Right ventricle myocardium inferior (tissue), 1 donor: ENCODE measurements around the gene AKAP13. TPM values are rescaled to one million over a fixed set of nuclear protein-coding genes. Genes with fewer than 3 reads are reported as not detected.

Experiments
- ATAC-seq: fragments of 200-7000 bp; cut with Tn5 transposase; one replicate; pipeline ENCODE4 v1.9.1; 2020; ENCODE audit warnings: mild to moderate bottlenecking, moderate library complexity
- DNase-seq: peaks from one replicate; pipeline ENCODE4 v3.0.0; 2021; ENCODE audit errors: missing footprints
- intact Hi-C: fragments of 100-400 bp; cut with DNase I; formaldehyde crosslinking; loops from one replicate; pipeline ENCODE4 v1.11.0; 2022
- total RNA-seq: library from RNA; stranded (reverse); fragmentation: NEBNext Ultra II Directional; extraction: Animal tissue kit (Norgen Biotek cat#: 25700); gene quantifications from one replicate; pipeline ENCODE4 v1.2.1, GENCODE V29; 2021
- donor health status: DM: no; HTN: yes; CAD: no; lungs with severe emphysema.

The AKAP13 gene
- total RNA-seq, 1 donor from 2014 or later: 292 TPM

DNA sequence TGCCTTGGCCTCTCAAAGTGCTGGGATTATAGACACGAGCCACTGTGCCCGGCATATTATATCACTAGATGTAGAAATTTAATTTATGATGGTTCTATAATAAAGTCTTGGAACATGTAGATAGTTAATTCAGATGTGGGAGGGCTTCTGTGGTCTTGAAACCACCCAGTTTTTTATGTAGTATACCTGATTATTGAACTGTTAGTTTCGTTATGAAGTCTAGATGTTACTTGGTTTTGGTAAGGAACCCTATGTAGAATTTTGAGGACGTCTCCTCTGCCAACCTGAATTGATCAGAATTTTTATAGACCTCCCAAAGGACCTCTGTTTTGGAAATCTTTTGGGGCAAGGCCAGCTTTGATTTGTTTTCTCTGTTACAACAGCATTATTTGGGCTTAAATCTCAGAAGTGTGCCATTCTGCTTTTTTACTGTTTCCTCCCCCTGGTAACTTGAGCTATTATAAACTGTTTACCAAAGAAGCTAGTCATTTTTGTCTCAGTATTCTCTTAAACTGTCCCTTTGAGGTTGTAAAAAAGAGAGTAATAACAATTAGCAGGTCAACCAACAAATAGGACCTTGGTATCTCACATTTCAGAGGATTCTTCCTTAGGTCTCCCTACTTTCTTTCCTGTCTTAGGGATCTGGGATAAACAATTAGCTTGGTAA, 20.8 kb downstream of the AKAP13 start:
- DNase-seq: no peak
- intact Hi-C loops: loop anchor here (5.0 kb wide), 1 partner anchor 41 kb away; no protein-coding TSS in a partner anchor

GRCh38 chr15:85402195-85402881, 21.9 kb downstream of the AKAP13 start:
- DNase-seq (no peak), ATAC-seq (peak; percentile 37)
- intact Hi-C loops: loop anchor here (5.0 kb wide), 1 partner anchor 40 kb away; no protein-coding TSS in a partner anchor

More for the DNA sequence above, 20.8 kb downstream of the AKAP13 start:
- no peak for ATAC-seq

DNA sequence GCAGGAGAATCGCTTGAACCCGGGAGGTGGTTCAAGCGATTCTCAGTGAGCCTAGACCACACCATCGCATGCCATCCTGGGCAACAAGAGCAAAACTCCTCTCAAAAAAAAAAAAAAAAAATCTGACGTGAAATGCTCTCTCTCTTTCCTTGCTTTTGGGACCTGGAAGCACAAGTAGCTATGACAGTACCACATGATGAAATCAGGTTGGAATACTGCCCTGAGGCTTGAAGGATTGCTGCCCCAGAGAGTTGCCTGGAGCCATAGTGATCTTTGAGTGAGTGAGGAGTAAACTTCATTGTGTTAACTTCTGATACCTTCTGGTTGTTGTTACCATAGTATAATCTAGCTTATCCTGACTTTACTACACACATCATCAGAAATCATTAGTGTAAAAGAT, 23.3 kb downstream of the AKAP13 start:
- ATAC-seq (peak; percentile 70), DNase-seq (no peak)
- intact Hi-C loops: loop anchor here (5.0 kb wide), 1 partner anchor 39 kb away; no protein-coding TSS in a partner anchor

- intact Hi-C loops: loop anchor here (5.0 kb wide), 1 partner anchor 38 kb away; no protein-coding TSS in a partner anchor
- no peak for DNase-seq
- ATAC-seq: no peak
These were observed 23.9 kb downstream of the AKAP13 start for GRCh38 chr15:85404176-85404917.

DNA sequence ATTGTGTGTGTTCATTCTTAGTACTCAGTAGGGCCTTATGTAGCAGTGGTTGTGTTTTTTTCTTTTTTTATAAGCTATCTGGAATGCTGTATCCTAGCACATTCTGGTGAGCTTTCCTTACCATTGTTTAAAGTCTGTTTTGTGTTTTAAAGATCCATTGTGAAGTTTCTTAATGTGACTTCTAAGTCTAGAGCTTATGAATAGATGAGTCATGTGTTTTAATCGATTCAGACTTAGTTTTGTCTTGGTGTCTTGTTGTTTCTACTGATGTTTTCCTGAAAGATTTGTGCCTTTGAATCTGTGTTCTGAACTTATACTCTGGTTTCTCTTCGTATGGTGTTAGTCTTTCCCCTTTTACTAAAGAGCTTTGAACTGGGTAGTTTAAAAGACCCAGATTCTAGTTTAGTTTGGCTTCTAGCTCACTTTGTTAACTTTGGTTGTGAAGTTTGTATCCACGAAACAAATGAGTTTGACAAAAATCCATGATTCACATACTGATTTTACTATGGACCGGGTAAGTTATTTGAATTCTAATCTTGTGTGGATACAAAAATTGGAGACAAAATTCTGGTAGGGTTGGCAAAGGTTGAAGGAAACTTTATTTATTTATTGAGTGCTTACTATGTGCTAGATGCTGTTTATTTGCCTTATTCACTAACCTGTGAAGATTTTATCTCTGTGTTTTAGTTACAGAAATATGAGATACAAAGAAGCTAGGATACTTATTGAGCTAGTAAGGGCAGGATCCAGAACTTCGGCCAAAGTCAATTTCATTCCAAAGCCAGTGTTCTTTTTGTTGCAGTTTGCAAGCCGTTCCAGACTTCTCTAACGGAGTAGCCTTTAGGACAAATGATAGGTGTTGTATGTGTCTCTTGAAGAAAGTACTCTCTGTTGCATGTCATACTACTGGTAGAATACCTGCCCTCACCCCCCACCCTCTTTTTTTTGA, 24.8 kb downstream of the AKAP13 start:
- intact Hi-C loops: loop anchor here (5.0 kb wide), 1 partner anchor 37 kb away; no protein-coding TSS in a partner anchor
- ATAC-seq: no peak

GRCh38 chr15:85406916-85407315, 26.5 kb downstream of the AKAP13 start:
- intact Hi-C loops: no loop called here
- no peak for DNase-seq
- ATAC-seq: no peak

More for the DNA sequence above, 24.8 kb downstream of the AKAP13 start:
- no peak for DNase-seq

GRCh38 chr15:85407421-85408269, 27.2 kb downstream of the AKAP13 start:
- DNase-seq: no peak
- intact Hi-C loops: no loop called here
- ATAC-seq: no peak

- ATAC-seq: no peak
- intact Hi-C loops: no loop called here
- DNase-seq: no peak
These were observed 27.9 kb downstream of the AKAP13 start for GRCh38 chr15:85408270-85408746.

- no peak for ATAC-seq
- no peak for DNase-seq
- intact Hi-C loops: no loop called here
These were observed 31.7 kb downstream of the AKAP13 start for GRCh38 chr15:85412066-85412465.

GRCh38 chr15:85412956-85413854, 32.8 kb downstream of the AKAP13 start:
- ATAC-seq (peak; percentile 62), DNase-seq (peak; percentile 52)
- intact Hi-C loops: no loop called here

- ATAC-seq (no peak), DNase-seq (no peak)
- intact Hi-C loops: loop anchor here (1.0 kb wide), 1 partner anchor 83 kb away; no protein-coding TSS in a partner anchor
These were observed 33.6 kb downstream of the AKAP13 start for GRCh38 chr15:85414037-85414436.

- intact Hi-C loops: loop anchor here (1.0 kb wide), 1 partner anchor 83 kb away; no protein-coding TSS in a partner anchor
- no peak for DNase-seq
- no peak for ATAC-seq
These were observed 34.1 kb downstream of the AKAP13 start for GRCh38 chr15:85414495-85414894.

DNA sequence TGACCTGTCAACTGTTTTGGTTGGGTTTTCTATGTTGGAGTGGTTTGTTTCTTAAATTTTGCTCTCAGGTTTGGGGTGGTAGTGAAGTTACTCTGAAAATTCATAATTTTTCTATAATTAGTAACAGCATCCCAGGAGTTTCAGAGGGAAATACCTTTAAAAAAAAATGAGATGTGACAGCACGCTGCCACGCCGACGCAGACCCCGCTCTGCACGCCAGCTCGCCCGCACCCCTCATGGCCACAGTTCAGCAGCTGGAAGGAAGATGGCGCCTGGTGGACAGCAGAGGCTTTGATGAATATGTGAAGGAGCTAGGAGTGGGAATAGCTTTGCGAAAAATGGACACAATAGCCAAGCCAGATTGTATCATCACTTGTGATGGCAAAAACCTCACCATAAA, 34.6 kb downstream of the AKAP13 start:
- intact Hi-C loops: loop anchor here (1.0 kb wide), 1 partner anchor 84 kb away; no protein-coding TSS in a partner anchor
- no peak for ATAC-seq
- DNase-seq: no peak

DNA sequence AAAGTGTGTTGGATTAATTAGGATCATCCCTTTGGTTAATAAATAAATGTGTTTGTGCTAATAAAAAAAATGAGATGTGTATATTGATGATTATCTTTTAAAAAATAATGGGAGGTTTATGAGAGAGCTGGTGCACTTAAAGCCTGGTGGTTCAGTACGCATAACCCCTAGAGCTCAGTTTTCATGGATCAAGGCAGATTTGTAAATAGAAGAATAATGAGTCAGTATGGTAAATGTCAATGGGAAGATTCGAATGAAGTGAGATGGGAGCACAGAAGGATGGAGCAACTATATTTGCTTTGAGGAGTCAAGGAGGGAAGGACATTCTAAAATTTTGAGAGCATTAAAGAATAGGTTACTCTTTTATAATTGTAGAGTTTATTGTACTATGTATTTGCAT, 35.4 kb downstream of the AKAP13 start:
- ATAC-seq: no peak
- no peak for DNase-seq
- intact Hi-C loops: no loop called here

- ATAC-seq (no peak), DNase-seq (no peak)
- intact Hi-C loops: no loop called here
These were observed 36.9 kb downstream of the AKAP13 start for GRCh38 chr15:85417276-85417675.

GRCh38 chr15:85419161-85419560, 38.8 kb downstream of the AKAP13 start:
- intact Hi-C loops: no loop called here
- no peak for DNase-seq
- no peak for ATAC-seq
